H1 (cell line): Measurements from ENCODE around the gene ZNF593. TPM values are rescaled to one million over a fixed set of nuclear protein-coding genes. Genes with fewer than 3 reads are reported as not detected.

Experiments used
- CTCF ChIA-PET: fragments of 300-600 bp; sonication (Branson Sonifier 250); formaldehyde crosslinking; loops from one replicate; lab custom pipeline; 2021; ENCODE audit not compliant: partially characterized antibody; lab: Charles Lee
- POLR2A ChIA-PET: fragments of 300-600 bp; sonication (Branson Sonifier 250); formaldehyde crosslinking; loops from one replicate; lab custom pipeline; 2021; ENCODE audit warnings: inconsistent platforms; ENCODE audit not compliant: partially characterized antibody; lab: Charles Lee
- DNase-seq, 2 experiments: peaks; one replicate each; pipeline versions ENCODE4 v3.0.0 to v3.0.0-alpha.2; 2010 to 2022; ENCODE audit warnings: low spot score in 2 of 2, low read depth in 1 of 2, mixed read lengths in 1 of 2
- FAIRE-seq: peaks from 2 replicates; lab custom pipeline; 2011; peaks lifted over from hg19 to GRCh38; lab: Jason Lieb, UNC
- H2AFZ ChIP-seq: 2 replicates; pipeline ENCODE4 v1.8.1; 2012; ENCODE audit warnings: low read length, inconsistent platforms
- H2AK5ac ChIP-seq: 2 replicates; pipeline ENCODE4 v1.6.1; 2013; ENCODE audit warnings: low read depth, low read length
- H2BK120ac ChIP-seq: replicated peaks from 2 replicates; pipeline ENCODE3; 2013; ENCODE audit warnings: low read depth, low read length, inconsistent platforms
- H2BK12ac ChIP-seq: 2 replicates; pipeline ENCODE4 v1.6.1; 2013; ENCODE audit warnings: low read depth, low read length
- H2BK15ac ChIP-seq: 2 replicates; pipeline ENCODE4 v1.6.1; 2013; ENCODE audit warnings: low read length
- H2BK20ac ChIP-seq: 2 replicates; pipeline ENCODE4 v1.6.1; 2013; ENCODE audit warnings: low read length
- H2BK5ac ChIP-seq: 2 replicates; pipeline ENCODE4 v1.6.1; 2013; ENCODE audit warnings: low read depth, low read length
- H3K14ac ChIP-seq: 2 replicates; pipeline ENCODE4 v1.6.1; 2013; ENCODE audit warnings: inconsistent platforms; ENCODE audit not compliant: insufficient read length
- H3K18ac ChIP-seq: 2 replicates; pipeline ENCODE4 v1.6.1; 2013; ENCODE audit warnings: low read length; ENCODE audit errors: extremely low read depth
- H3K23ac ChIP-seq: 2 replicates; pipeline ENCODE4 v1.6.1; 2013; ENCODE audit warnings: inconsistent platforms; ENCODE audit not compliant: insufficient read length
- H3K23me2 ChIP-seq: 2 replicates; pipeline ENCODE4 v1.6.1; 2013; ENCODE audit warnings: low read depth, low read length
- H3K27ac ChIP-seq: 2 replicates; pipeline ENCODE4 v1.6.1; 2011; ENCODE audit warnings: low read depth, low read length, inconsistent platforms
- H3K27me3 ChIP-seq, 4 experiments: replicated peaks in 1 of 4; 1 replicate in 1 of 4; 2 replicates in 3 of 4; pipeline versions ENCODE4 v1.6.1 to v1.8.1; 2011 to 2013; ENCODE audit warnings: low read length in 3 of 4, mild to moderate bottlenecking in 3 of 4, inconsistent platforms in 2 of 4, mixed read lengths in 2 of 4, moderate library complexity in 1 of 4; ENCODE audit not compliant: control insufficient read depth in 3 of 4, insufficient read depth in 3 of 4; ENCODE audit errors: extremely low read depth in 1 of 4
- H3K36me3 ChIP-seq, 4 experiments: 2 replicates each; pipeline versions ENCODE4 v1.6.1 to v1.8.1; 2011 to 2013; ENCODE audit warnings: mild to moderate bottlenecking in 4 of 4, low read length in 3 of 4, moderate library complexity in 2 of 4, control low read depth in 1 of 4, inconsistent platforms in 1 of 4; ENCODE audit not compliant: insufficient read depth in 4 of 4, control insufficient read depth in 2 of 4
- H3K4ac ChIP-seq: replicated peaks from 2 replicates; pipeline ENCODE3; 2013; ENCODE audit warnings: low read length, low read depth, mixed read lengths, inconsistent platforms; ENCODE audit not compliant: insufficient read length
- H3K4me1 ChIP-seq, 4 experiments: replicated peaks in 1 of 4; 1 replicate in 1 of 4; 2 replicates in 3 of 4; pipeline versions ENCODE4 v1.6.1 to v1.8.1; 2011 to 2013; ENCODE audit warnings: low read length in 3 of 4, inconsistent platforms in 2 of 4, mixed read lengths in 1 of 4; ENCODE audit not compliant: insufficient read depth in 4 of 4, control insufficient read depth in 3 of 4
- H3K4me2 ChIP-seq, 2 experiments: 2 replicates each; pipeline versions ENCODE4 v1.6.1 to v1.8.1; 2011 to 2013; ENCODE audit warnings: low read depth in 2 of 2, low read length in 2 of 2, control low read depth in 1 of 2, inconsistent platforms in 1 of 2, mild to moderate bottlenecking in 1 of 2; ENCODE audit not compliant: insufficient read depth in 1 of 2
- H3K4me3 ChIP-seq, 4 experiments: fragments of 200-600, 300-600 bp in 1 of 4; sonication (generic), shearing (Covaris generic), sonication (Bioruptor Twin) in 1 of 4; 2 replicates each; pipeline versions ENCODE4 v1.5.1 to v1.8.1; 2011 to 2016; ENCODE audit warnings: low read length in 4 of 4, low read depth in 3 of 4, control low read depth in 2 of 4, inconsistent platforms in 2 of 4, mild to moderate bottlenecking in 2 of 4, mixed read lengths in 1 of 4, moderate library complexity in 1 of 4; ENCODE audit not compliant: insufficient read depth in 2 of 4; ENCODE audit errors: extremely low read depth in 1 of 4
- H3K56ac ChIP-seq: replicated peaks from 2 replicates; pipeline ENCODE3; 2013; ENCODE audit warnings: low read depth, mild to moderate bottlenecking, mixed read lengths, low read length, inconsistent platforms; ENCODE audit not compliant: insufficient read length
- H3K79me1 ChIP-seq: 2 replicates; pipeline ENCODE4 v1.6.1; 2013; ENCODE audit warnings: low read depth, low read length, control low read depth
- H3K79me2 ChIP-seq, 2 experiments: 2 replicates each; pipeline versions ENCODE4 v1.6.1 to v1.8.1; 2012 to 2013; ENCODE audit warnings: low read length in 2 of 2, mild to moderate bottlenecking in 2 of 2, inconsistent platforms in 1 of 2; ENCODE audit not compliant: insufficient read depth in 2 of 2, control insufficient read depth in 1 of 2
- H3K9ac ChIP-seq, 4 experiments: replicated peaks in 1 of 4; 1 replicate in 1 of 4; 2 replicates in 3 of 4; pipeline versions ENCODE4 v1.6.1 to v1.8.1; 2011 to 2013; ENCODE audit warnings: low read depth in 3 of 4, low read length in 3 of 4, control low read depth in 2 of 4, mild to moderate bottlenecking in 2 of 4, moderate library complexity in 2 of 4, inconsistent platforms in 1 of 4; ENCODE audit errors: extremely low read depth in 1 of 4
- H3K9me3 ChIP-seq, 2 experiments: 2 replicates each; pipeline versions ENCODE4 v1.6.1 to v1.8.1; 2012 to 2013; ENCODE audit warnings: mild to moderate bottlenecking in 2 of 2, moderate library complexity in 2 of 2, control low read depth in 1 of 2, inconsistent platforms in 1 of 2, low read depth in 1 of 2, low read length in 1 of 2, mixed read lengths in 1 of 2; ENCODE audit not compliant: insufficient read depth in 2 of 2
- H4K20me1 ChIP-seq, 2 experiments: replicated peaks in 1 of 2; 2 replicates each; pipeline versions ENCODE3 to v1.8.1; 2011 to 2013; ENCODE audit warnings: inconsistent platforms in 2 of 2, low read length in 2 of 2, mild to moderate bottlenecking in 1 of 2; ENCODE audit not compliant: insufficient read depth in 2 of 2, control insufficient read depth in 1 of 2
- H4K5ac ChIP-seq: 2 replicates; pipeline ENCODE4 v1.6.1; 2013; ENCODE audit warnings: low read length, low read depth, mixed read lengths, inconsistent platforms; ENCODE audit not compliant: insufficient read length
- H4K8ac ChIP-seq: 2 replicates; pipeline ENCODE4 v1.8.0; 2013; ENCODE audit warnings: mild to moderate bottlenecking, moderate library complexity, low read length, inconsistent platforms; ENCODE audit not compliant: insufficient read depth; ENCODE audit errors: extremely low read depth
- H4K91ac ChIP-seq: replicated peaks from 2 replicates; pipeline ENCODE3; 2013; ENCODE audit warnings: low read length, mixed read lengths, inconsistent platforms; ENCODE audit not compliant: insufficient read length
- BACH1 ChIP-seq: IDR thresholded peaks from 2 replicates; pipeline ENCODE4 v1.6.1; 2012; ENCODE audit warnings: low read length, improper control_type of control experiment
- CTBP2 ChIP-seq: IDR thresholded peaks from 2 replicates; pipeline ENCODE4 v1.7.0; 2011; ENCODE audit warnings: borderline replicate concordance, mild to moderate bottlenecking, moderate library complexity, mixed read lengths, low read length; ENCODE audit not compliant: insufficient read depth, insufficient read length
- HDAC2 ChIP-seq, 2 experiments: fragments of 300-600 bp in 1 of 2; sonication (generic) in 1 of 2; IDR thresholded peaks; 2 replicates each; pipeline ENCODE4 v1.6.1; 2011 to 2012; ENCODE audit warnings: low read depth in 2 of 2, low read length in 2 of 2, mild to moderate bottlenecking in 2 of 2, moderate library complexity in 2 of 2, borderline replicate concordance in 1 of 2, inconsistent platforms in 1 of 2
- KDM5A ChIP-seq: fragments of 200-600 bp; IDR thresholded peaks from 2 replicates; pipeline ENCODE4 v1.7.1; 2012; ENCODE audit warnings: mild to moderate bottlenecking, low read length, inconsistent platforms, mixed read lengths
- NRF1 ChIP-seq: IDR thresholded peaks from 2 replicates; pipeline ENCODE4 v1.6.1; 2011; ENCODE audit warnings: mild to moderate bottlenecking, low read depth, low read length, improper control_type of control experiment
- POLR2A ChIP-seq, 2 experiments: IDR thresholded peaks; 1 replicate in 1 of 2; 2 replicates in 1 of 2; pipeline ENCODE4 v1.6.1; 2011; ENCODE audit warnings: low read depth in 2 of 2, low read length in 2 of 2, mild to moderate bottlenecking in 2 of 2; ENCODE audit errors: control extremely low read depth in 1 of 2
- RBBP5 ChIP-seq: IDR thresholded peaks from 2 replicates; pipeline ENCODE4 v1.7.1; 2012; ENCODE audit warnings: low read depth, mild to moderate bottlenecking, inconsistent platforms, low read length, moderate library complexity, borderline replicate concordance
- SIN3A ChIP-seq, 2 experiments: IDR thresholded peaks in 1 of 2; conservative IDR thresholded peaks in 1 of 2; 2 replicates each; pipeline ENCODE4 v1.6.1; 2011 to 2012; ENCODE audit warnings: low read length in 2 of 2, improper control_type of control experiment in 1 of 2, low read depth in 1 of 2, mild to moderate bottlenecking in 1 of 2
- SRF ChIP-seq: IDR thresholded peaks from 2 replicates; pipeline ENCODE4 v1.6.1; 2011; ENCODE audit warnings: mild to moderate bottlenecking, low read depth, low read length, moderate library complexity
- TAF1 ChIP-seq: IDR thresholded peaks from 2 replicates; pipeline ENCODE4 v1.6.1; 2011; ENCODE audit warnings: mild to moderate bottlenecking, low read depth, low read length
- WGBS, 2 experiments: shearing (Covaris generic) in 1 of 2; methylation state at CpG; one replicate each; pipeline versions ENCODE4 v1.1.6 to v1.1.7; 2013 to 2015; ENCODE audit warnings: low lambda C conversion rate in 2 of 2, mixed read lengths in 2 of 2, inconsistent platforms in 1 of 2, low coverage in 1 of 2, missing lambda C conversion rate in 1 of 2; ENCODE audit not compliant: insufficient replicate concordance in 2 of 2, insufficient coverage in 1 of 2, insufficient read length in 1 of 2; ENCODE audit errors: extremely low coverage in 1 of 2, missing lambda C conversion rate in 1 of 2; 5-methylcytosine and 5-hydroxymethylcytosine counted together
- polyA plus RNA-seq, 7 experiments: library from polyadenylated mRNA; depleted of rRNA in 3 of 7; stranded (reverse) in 5 of 7; unstranded in 2 of 7; fragments of >200 nt in 5 of 7; fragments of 200-250 nt in 2 of 7; gene quantifications; 1 replicate in 5 of 7; 2 replicates in 1 of 7; 4 replicates in 1 of 7; pipeline versions ENCODE4 v1.2.1 to v1.2.3, GENCODE V29; 2011 to 2013; ENCODE audit warnings: missing spikeins in 2 of 7, mixed read lengths in 2 of 7
- total RNA-seq: library from RNA; stranded (reverse); fragmentation: NEBNext Ultra II Directional; extraction: Animal tissue kit (Norgen Biotek cat#: 25700); gene quantifications from 2 replicates; pipeline ENCODE4 v1.2.1, GENCODE V29; 2021

Gene ZNF593
- total and polyA plus RNA-seq, 2 of the 8 experiments (the other 6 are each of a cell fraction or from before 2014, with no cell fraction given) = 38.2 to 68.0 TPM

- no peaks in the 10 kb centered on the region; the same call in 1 of the 2 replicates for H3K79me1 ChIP-seq
- peak within 1 kb of the TSS; percentile 26 to 76; a peak in 3 of 4 replicates for H3K4me2 ChIP-seq
- H3K4me3 ChIP-seq = peak within 1 kb of the TSS; percentile 25 to 54 (median 32); a peak in 5 of 8 replicates
- peaks cover 0 to 2% of the 10 kb centered on the region in 2 experiments for H4K20me1 ChIP-seq
- H3K9ac ChIP-seq = peak within 1 kb of the TSS in 3 of 4 experiments; percentile 34 to 66 (median 40); a peak in 3 of 7 replicates
- H2BK120ac ChIP-seq = no peak within 1 kb of the TSS
- no peak within 1 kb of the TSS for H2BK20ac ChIP-seq
- 13% methylated on average over 19 of the region's 21 CpGs; no CpG with 5 or more reads in 1 of the 2 experiments for WGBS, 2 experiments
- no peak within 1 kb of the TSS for H2BK5ac ChIP-seq
- no peak within 1 kb of the TSS for H3K23ac ChIP-seq
- no peak within 1 kb of the TSS for H2BK12ac ChIP-seq
- H3K4ac ChIP-seq = peak within 1 kb of the TSS; percentile 66
- peak within 1 kb of the TSS; percentile 78; the same call in 1 of the 2 replicates for H4K8ac ChIP-seq
- H3K56ac ChIP-seq = no peak within 1 kb of the TSS
- H2AK5ac ChIP-seq = no peak within 1 kb of the TSS
- no peaks in the 10 kb centered on the region for H3K9me3 ChIP-seq
- H3K36me3 ChIP-seq = peaks cover 0 to 3% (median 0%) of the 10 kb centered on the region in 4 experiments; a peak in 1 of 8 replicates
- ChIA-PET CTCF (interaction anchor here (0.5 to 16.2 kb wide), 16 partner anchors 9 to 293 kb away, joined by 3 to 159 read pairs (median 4); partner anchors contain the start of genes CATSPER4, CEP85 and SH3BGRL3), POLR2A (interaction anchor here (0.6 to 3.9 kb wide), 4 partner anchors 8 to 102 kb away, joined by 3 to 22 read pairs (median 3); partner anchors contain the start of genes C1orf232, CATSPER4 and SH3BGRL3)
- DNase-seq (peak; percentile 89 to 90), FAIRE-seq (no peak)
- H3K4me1 ChIP-seq = peaks cover 0 to 2% (median 0%) of the 10 kb centered on the region in 4 experiments; a peak in 4 of 7 replicates
- H3K79me2 ChIP-seq = no peaks in the 10 kb centered on the region
- peak within 1 kb of the TSS; percentile 27 for H4K5ac ChIP-seq
- no peaks in the 10 kb centered on the region for H3K27me3 ChIP-seq
- no peak within 1 kb of the TSS for H3K18ac ChIP-seq
- H3K23me2 ChIP-seq = peaks cover 2% of the 10 kb centered on the region; the same call in 1 of the 2 replicates
- no peak within 1 kb of the TSS for H2AFZ ChIP-seq
- no peak within 1 kb of the TSS; the same call in 1 of the 2 replicates for H2BK15ac ChIP-seq
- H3K27ac ChIP-seq = peak within 1 kb of the TSS; percentile 75
- no peak within 1 kb of the TSS for H4K91ac ChIP-seq
- H3K14ac ChIP-seq = no peak within 1 kb of the TSS
- TF ChIP-seq POLR2A (IDR thresholded peaks at IDR 0.05; ENCODE audit: control extremely low read depth in 1 of 2, low read depth in 2 of 2, low read length in 2 of 2) = peak in 1 of 2 experiments; percentile 42; a peak in 1 of 3 replicates
- no peak for TF ChIP-seq KDM5A
- peak in 1 of 2 experiments; percentile 54; a peak in 1 of 4 replicates for TF ChIP-seq HDAC2 (IDR thresholded peaks at IDR 0.05; ENCODE audit: borderline replicate concordance in 1 of 2, low read depth in 2 of 2, low read length in 2 of 2)
- TF ChIP-seq CTBP2 = no peak
- no peak for TF ChIP-seq SRF
- no peak for TF ChIP-seq NRF1
- no peak for TF ChIP-seq BACH1
- peak; percentile 59 for TF ChIP-seq TAF1
- no peak for TF ChIP-seq RBBP5
- TF ChIP-seq SIN3A (conservative IDR thresholded peaks at IDR 0.05 in 1 of 2, IDR thresholded peaks at IDR 0.05 in 1 of 2; ENCODE audit: low read depth in 1 of 2, low read length in 2 of 2) = no peak
Measured at GRCh38 chr1:26177182-26177684, 7.5 kb downstream of the ZNF593 start, which contains the start of gene CNKSR1. Gene CNKSR1, plus strand, starts transcription at chr1:26177491. Its CDS starts 57 bp downstream, at chr1:26177548.
